OCI-LY3 (cell line): ENCODE data around the gene ARHGAP26.

ENCODE experiments used
- CTCF ChIP-seq: fragments of 200-600, 300-600 bp; sonication (generic); IDR thresholded peaks from 2 replicates; pipeline ENCODE4 v1.5.1; 2014; ENCODE audit warnings: antibody characterized with exemption, low read length, low read depth
- EZH2phosphoT487 ChIP-seq: fragments of 200-600 bp; shearing (Covaris generic); IDR thresholded peaks from 2 replicates; pipeline ENCODE4 v1.6.1; 2018; ENCODE audit warnings: antibody characterized with exemption, mixed run types, low read depth

- TF ChIP-seq CTCF (no peak), EZH2phosphoT487 (no peak)
Measured at GRCh38 chr5:143052967-143053682, 282.9 kb downstream of the ARHGAP26 start.
